GM18519 (cell line): Measurements from ENCODE around the gene CDK6.

ENCODE experiments used
- ATAC-seq: cut with Tn5 transposase; IDR thresholded peaks from one replicate; pipeline ENCODE4 v1.9.1; 2021; ENCODE audit warnings: mild to moderate bottlenecking, moderate library complexity; ENCODE audit not compliant: unreplicated experiment, low FRiP score

Gene CDK6

DNA sequence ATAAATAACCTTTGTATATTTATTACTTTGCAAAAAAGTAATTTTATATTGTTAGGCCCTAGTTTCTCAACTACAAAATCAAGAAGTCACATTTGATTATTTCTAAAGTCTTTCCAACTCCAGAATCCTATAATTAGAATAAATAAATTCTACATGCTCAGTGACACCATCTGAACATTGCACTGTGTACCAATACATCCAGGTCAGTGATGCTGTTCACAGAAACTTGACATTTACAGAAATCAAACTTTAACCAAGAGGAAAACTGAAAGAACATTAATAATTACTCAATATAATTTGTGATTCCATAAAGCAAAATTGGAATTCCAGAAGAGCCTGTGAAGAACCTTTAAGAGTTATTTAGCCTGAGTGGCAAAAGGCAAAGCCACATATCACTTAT is 142.2 kb downstream of the CDK6 start:
- ATAC-seq: no peak

DNA sequence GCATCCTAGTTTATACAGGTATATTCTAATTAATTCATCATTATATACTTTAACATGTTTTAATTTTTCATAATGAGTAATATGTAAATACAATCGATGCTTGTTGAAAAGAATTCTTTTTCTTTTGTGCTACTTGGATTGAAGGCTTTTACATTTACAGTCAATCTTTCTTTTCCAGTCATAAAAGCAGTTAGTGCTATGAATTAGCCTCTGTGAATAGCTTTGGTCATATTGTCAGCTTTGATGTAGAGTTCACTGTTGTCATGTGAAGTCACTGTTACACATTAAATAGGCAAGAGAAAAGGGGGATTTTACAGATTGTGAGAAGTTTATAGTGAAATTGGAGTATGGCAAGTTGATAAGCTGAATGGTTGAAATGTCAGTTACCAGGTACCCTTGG is 142.9 kb downstream of the CDK6 start:
- ATAC-seq: no peak

GRCh38 chr7:92691578-92691977 is 144.8 kb downstream of the CDK6 start:
- peak; percentile 84 for ATAC-seq

GRCh38 chr7:92685136-92686042 is 151.0 kb downstream of the CDK6 start:
- ATAC-seq: no peak

DNA sequence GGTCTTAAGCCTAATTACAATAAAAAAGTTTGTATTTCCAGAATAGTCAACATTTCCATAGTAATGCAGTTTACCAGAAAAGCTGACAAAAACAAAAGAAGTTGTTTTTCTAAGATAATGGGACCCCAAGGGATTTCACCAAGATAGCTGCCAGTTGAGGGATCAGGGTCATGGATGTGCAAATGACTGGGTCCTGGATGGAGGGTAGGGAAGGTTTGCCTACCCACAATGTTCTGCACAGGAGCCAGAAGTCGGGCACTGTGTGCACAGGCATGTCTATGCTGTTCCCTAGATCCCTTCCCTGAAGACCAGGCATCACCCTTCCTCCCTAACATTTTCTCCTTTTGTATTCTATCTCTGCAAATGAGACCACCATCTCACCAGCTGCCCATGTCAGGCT is 152.1 kb downstream of the CDK6 start:
- no peak for ATAC-seq

DNA sequence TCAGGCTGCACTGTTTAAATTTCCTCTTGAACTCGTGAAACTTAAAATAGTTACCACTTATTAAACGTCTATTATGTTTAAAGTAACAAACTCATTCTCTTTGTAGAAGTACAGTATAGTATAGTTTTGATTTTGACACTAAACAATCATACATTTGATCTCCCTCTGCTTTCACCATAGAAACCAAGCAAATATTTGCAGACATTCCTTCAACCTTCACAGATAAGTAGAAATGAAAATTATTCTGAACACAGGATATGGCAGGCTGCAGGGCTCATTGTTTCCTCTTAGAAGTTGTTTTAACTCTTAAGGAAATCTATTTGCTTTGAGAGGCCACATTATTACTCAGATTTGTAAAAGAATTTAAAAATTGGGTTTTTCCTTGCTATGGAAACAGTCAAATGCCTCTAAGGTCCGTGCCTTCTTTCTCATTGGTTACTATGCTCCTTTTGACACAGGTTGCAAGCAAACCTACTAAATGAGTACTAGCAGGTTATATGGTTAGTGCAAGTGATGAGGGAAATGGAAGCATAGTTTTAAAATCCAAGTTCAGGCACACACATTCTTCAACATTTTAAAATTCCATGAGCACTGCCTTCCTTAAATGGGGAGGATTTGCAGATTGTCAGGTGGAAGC is 153.4 kb downstream of the CDK6 start:
- ATAC-seq: no peak

GRCh38 chr7:92682330-92682729 is 154.0 kb downstream of the CDK6 start:
- ATAC-seq: no peak

DNA sequence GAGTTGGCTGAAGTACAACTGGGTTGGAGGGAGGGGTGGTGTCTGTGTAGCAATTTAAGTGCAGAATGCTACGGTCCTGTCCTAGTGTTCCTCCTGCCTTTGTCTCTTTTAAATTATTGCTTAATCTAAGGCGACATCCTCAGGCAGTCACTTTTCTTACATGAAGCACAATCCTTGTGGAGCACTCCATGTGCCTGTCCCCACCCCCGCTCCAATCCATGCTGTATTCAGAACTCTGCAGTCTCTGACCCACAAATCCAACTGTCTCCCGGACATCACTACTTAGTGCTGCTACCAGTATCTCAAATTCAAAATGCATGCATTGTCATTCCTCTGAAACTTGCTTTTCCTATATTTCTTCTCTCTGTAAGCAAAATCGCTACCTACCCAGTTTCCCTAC is 154.7 kb downstream of the CDK6 start:
- no peak for ATAC-seq

- ATAC-seq: no peak
Observed at GRCh38 chr7:92680442-92680841, 155.9 kb downstream of the CDK6 start.

GRCh38 chr7:92678291-92678920 is 158.0 kb downstream of the CDK6 start:
- ATAC-seq: no peak

DNA sequence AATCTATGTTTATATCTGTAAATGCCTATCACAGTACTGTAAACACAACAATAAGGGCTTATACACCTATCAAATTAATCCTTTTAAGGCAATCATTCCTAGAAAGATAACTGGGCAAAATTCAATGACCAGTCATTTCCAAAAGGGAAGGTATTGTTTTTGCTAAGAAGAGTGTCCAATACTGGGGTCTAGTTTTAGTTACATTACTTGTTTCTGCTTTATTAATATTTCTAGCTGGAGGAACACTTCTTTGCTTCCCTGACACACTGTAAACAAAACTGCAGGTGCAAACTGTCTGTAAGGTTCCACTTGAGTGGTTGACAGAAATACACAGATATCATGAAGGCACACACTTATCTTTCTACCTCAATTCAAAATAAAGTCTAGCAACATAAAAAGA is 162.0 kb downstream of the CDK6 start:
- ATAC-seq: peak; percentile 47

- no peak for ATAC-seq
Observed at GRCh38 chr7:92671505-92672169, 164.7 kb downstream of the CDK6 start.

DNA sequence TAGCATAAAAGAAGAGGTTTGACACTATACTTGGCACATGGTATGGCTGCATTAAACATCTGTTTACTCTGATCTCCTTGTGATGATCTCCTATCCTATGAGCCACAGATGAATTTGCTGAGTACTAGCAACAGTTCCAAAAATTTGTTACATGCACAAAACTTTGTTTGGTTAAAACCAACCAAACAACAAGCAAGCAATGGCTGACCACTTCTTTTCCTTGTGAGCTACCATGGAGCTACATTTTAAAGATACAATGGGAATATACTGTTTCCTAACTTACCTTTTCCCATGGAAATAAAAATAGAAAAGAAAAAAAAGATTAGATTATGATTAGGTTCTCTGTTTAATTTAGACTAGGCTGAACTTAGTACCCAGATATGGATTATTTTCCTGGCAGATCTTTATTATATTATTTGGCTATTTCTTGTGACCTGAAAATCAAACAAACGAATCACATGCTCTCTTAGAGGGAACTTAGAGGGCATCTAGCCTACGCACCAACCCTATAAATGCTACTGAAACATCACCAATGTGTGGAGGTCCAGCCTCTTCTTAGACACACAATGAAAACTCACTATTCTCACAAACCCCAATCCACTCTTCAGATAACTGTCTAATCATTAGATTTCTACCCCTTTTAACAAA is 166.0 kb downstream of the CDK6 start:
- no peak for ATAC-seq

DNA sequence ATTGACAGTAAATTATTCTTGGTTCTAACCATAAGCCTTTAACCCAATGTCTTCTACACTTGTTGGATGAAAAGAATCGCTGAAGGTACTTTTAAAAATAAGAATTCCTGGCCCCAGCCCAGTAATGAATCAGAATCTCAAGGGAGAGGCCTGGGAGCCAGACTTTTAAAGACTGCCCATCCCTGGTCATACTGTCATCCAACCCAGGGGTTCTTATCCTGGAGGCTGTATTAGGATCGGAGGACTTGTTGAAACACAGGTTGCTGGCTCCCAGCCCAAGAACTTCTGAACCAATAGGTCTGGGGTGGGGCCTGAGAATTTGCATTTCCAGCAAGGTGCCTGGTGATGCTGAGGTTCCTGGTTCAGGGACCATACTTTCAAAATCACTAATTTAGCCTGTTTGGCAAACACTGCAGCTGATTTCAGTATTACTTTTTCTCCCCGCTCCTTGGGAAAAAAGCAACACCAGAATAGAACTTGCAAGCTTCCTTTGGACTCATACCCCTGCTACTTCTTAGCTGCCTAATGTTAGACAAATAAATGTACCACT is 166.7 kb downstream of the CDK6 start:
- no peak for ATAC-seq

GRCh38 chr7:92668564-92668963 is 167.8 kb downstream of the CDK6 start:
- ATAC-seq: no peak

- no peak for ATAC-seq
Observed at GRCh38 chr7:92667816-92668535, 168.4 kb downstream of the CDK6 start.

DNA sequence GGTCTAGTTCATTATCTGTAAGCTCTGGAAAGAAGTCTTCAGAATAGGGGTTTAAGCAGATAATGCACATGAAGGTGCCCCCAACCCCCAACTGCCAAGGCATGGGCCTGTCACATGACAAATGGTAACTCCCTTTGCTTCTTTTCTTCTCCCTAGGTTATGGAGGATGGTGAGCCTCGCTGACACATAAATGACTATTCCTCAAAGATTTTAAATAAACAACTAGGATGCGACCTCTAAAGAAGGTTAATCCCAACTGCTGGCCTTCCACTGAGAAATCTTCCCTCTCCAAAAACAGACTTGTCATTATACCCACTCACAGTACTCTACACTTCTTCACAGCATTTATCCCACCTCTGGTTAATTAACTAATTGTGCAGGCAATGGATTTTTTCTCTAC is 170.4 kb downstream of the CDK6 start:
- no peak for ATAC-seq

DNA sequence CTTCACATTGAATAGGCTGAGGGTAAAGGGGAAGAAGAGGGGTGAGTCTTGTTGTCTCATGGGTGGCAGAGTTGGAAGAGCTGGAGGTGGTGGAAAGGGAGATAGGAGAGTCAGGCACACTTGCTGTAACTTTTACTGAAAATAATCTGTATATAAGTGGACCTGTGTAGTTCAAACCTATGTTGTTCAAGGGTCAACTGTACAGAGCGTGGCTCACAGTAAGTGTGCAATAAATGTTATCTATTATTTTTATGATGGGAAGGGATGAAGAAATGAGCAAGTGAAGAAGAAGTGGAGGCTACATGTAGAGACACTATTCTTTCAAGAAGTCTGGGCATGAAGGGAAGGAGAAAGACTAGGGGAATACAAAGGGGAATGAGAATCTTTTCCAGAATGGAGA is 174.7 kb downstream of the CDK6 start:
- no peak for ATAC-seq

DNA sequence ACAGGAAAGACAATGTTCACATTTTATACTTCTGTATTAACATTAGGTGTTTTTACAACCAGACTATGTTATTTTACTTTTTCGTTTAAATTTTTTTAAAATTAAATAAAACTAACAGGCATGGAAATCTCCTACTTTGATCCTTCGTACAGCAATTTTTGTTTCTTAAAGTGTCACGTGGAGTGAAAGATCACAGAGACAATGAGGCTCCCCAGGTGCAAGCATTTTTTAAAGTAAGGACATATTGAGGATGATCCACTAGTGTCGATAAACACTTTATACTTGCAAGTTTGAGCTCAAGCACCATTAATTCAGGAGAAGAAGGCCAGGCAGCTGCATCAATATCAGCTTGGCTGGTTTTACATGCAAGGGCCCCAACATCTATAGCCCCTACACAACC is 177.7 kb downstream of the CDK6 start:
- no peak for ATAC-seq

DNA sequence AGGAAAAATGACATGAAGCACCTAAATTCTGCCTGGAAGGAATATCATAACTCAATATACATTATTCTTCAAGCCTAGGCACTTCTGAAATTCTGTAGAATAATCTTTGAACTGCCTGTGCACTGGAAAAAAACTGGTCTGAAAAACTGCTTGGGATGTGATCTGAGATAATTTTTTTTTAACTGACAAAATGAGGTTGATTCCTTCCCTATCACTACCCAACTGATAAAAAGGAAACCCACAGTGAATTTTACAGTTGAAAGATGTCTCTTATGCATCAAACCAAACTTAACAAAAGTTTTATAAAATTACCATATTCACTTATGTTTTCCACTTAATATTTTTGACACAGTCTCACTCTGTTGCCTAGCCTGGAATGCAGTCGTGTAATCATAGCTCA is 179.0 kb downstream of the CDK6 start:
- no peak for ATAC-seq
